Stimulated activated CD4-positive, alpha-beta T cell treated with anti-CD3 and anti-CD28 coated beads, Interleukin-15, amount 100 ng/mL, for 48 hours (primary cell): Measurements from ENCODE around the gene APRT.
"Not testable (repeated sequence)": the region's sequence is repeated elsewhere in the genome, so short reads cannot be mapped to it uniquely, and the experiment has no call there.

ENCODE experiments used
- DNase-seq, 2 donors: peaks; one replicate each; pipeline ENCODE4 v3.0.0-alpha.2; 2020; ENCODE audit warnings: low read depth in 2 of 2

Gene APRT

GRCh38 chr16:88842308-88842756 lies 30.6 kb upstream of the APRT start:
- DNase-seq = no peak

DNA sequence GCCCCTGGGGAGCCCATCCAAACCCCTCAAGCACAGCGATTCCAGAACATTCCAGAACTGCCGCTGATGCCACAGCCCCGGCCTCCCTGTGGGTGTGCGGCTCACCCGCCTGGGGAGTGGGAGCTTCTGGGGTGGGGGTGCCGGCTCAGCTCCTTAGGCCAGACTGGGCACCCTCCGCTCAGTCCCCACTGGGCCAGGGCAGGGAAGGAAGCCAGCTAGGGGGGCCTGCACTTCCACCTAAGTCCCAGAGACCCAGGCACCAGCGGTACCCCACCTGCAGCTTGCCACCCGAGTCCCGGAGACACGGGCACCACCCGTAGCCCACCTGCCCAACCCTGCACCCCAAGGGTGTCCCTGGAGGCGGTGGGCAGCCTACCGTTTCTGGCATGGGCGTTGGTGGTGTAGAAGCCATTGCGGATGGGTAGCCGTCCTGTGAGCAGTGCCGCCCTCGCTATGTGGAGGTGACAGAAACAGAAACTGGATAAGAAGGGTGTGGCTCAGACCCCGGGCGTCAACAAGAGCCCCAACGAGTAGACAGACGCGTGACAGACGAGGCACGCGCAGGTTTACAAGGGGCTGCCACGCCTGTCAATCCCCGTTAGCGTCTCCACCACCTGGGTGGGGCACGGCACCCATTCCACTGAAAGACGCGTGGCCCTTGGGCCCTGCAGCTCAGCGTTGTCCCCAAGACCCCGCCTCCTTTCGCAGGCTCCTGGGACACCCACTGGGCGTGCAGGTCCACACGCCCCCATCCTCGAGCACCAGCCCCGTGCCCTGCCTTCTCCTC lies 30.0 kb upstream of the APRT start:
- DNase-seq = no peak

DNA sequence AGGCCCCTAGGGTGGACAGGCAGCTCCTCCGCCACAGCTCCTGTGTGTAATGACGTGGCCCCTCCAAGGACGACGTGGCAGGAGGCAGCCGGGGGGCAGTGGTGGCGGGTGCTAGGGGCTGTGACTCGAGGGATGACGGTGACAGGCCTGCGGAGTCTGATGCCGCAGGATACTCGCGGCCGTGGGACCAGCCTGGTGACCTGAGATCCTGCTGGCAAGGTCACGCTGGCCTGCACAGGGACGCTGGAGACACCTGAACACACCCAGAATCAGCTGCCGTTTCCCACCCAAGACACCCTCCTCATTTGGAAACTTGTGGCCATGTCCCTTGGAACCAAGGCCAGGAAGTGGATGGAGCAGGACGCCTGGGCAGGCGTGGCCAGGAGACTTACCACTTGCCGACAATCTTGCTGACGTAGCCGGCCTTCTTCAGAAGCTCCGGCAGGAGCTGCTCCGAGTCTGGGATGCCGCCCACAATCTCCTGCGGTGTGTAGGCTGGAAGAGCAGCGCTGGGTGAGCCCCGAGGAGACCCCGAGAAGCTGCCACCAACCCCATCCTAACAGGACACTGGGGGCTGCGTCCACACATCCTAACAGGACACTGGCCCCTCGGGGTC lies 29.0 kb upstream of the APRT start:
- DNase-seq = no peak

DNA sequence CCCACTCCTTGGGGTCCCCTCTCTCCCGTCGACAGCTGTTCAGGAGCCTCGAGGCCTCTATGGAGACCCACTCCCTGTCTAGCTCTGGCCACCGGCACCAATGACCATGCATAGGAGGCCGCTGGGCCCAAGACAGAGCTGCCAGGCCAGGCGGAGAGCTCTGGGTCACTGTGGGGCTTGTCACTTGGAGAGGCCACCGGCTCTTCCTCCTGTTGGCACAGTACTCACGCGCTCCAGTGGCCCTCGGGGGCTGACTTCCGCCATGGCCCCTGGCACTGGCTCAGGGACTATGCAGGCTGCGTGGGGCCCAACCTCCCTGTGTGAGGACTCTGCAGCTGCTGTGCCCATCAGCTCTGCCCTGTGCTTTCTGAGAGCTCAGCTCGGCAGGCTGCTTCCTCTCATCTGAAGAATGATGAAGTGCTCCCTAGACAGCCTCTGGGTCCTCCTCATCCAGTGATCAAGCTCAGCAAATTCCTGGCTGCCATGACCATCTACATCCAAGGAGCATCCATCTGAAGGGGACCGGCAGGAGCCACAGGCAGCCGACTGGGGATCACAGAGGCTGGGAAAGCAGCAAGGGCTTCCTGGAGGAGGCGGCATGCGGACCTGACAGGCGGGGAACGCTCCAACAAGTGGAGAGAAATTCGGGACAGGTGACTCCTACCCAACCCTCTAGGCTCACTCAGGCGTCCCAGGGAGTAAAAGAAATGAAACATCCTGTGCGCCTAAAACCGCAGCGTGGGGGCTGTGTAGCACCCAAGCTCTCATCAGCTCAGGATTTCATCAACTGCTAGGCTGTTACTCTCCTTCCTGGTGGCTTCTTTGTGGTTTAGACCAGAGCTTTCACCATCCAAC lies 28.2 kb upstream of the APRT start:
- no peak for DNase-seq

GRCh38 chr16:88839026-88839529 lies 27.4 kb upstream of the APRT start:
- DNase-seq = no peak

DNA sequence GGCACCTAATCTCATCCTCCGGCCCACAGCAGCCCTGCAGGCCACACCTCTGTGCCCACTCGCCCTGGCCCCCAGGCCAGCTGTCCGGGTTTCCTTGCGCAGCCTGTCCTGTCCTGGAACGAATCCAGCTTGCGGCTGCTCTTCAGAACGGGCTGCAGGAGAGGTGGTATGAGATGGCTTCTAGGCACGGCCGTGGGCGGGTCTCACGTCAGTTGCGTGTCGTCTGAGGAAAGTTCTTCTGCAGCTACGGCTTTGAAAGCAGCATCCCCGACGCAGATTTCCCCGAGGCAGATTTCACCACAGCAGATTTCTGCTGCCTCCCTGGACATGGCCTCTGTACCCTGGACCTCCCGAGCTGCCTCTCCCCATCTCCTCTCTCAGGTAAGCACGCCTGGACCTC lies 26.8 kb upstream of the APRT start:
- DNase-seq = no peak

- no peak for DNase-seq
Measured at GRCh38 chr16:88837806-88838205, 26.1 kb upstream of the APRT start.

GRCh38 chr16:88836791-88837190 lies 25.1 kb upstream of the APRT start:
- no peak for DNase-seq

- no peak for DNase-seq
Measured at GRCh38 chr16:88835818-88836217, 24.1 kb upstream of the APRT start.

GRCh38 chr16:88835383-88835782 lies 23.7 kb upstream of the APRT start:
- DNase-seq = no peak

- DNase-seq = no peak
Measured at GRCh38 chr16:88834670-88835069, 22.9 kb upstream of the APRT start.

DNA sequence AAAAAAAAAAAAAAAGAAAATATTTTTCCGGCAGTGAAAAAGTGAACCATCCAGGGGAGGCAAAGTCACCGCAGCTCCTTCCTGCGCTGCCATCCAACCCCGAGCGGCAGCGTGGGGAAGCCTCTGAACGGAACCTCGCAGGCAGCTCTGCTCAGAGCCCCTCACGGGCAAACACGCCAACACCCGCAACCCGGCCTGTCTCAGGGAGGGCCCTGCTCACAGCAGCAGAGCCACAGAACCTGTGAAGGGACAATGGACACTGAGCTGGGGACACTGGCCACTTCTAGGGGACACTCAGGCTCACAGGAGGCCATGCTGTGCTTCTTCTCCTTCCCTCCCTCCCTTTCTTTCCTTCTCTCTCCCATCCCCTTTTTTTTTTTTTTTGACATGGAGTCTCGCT lies 21.4 kb upstream of the APRT start:
- DNase-seq = no peak

DNA sequence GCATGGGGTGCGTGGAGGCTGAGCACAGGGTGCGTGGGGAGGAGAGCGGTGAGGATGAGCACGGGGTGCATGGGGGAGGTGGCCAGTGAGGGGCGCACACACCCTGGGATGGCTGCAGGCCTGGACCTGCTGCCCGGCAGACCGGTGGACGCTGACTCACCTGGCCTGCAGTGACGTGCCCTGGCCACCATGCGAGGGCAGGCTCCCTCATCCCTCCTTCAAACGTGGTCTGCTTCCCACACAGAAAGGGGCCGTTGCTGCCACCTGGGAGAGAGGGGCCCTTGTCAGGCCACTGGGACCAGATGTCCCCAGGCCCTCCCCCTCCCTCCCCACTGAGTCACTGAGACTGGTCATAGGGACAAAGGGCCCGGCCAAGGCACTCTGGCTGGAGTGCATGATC lies 20.1 kb upstream of the APRT start:
- DNase-seq = no peak

DNA sequence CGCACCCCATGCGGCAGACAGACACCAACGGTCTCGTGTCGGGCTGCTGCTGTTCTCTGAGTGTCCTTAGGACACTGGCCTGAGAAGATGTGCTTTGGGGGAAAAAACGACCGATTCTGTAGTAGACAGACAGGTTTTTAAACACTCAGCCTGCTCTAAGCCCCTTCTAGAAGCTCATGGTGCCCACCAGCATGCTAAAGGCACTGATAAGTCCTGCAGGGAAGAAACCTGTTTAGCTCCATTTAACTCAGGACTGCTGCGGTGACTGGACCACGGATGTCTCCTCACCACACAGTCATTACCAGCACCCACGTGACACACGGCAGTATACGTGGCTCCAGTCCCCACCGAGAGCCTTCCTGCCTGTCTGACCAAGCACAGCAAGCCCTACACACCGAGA lies 19.1 kb upstream of the APRT start:
- DNase-seq = no peak

- DNase-seq = no peak
Measured at GRCh38 chr16:88830258-88830657, 18.5 kb upstream of the APRT start.

DNA sequence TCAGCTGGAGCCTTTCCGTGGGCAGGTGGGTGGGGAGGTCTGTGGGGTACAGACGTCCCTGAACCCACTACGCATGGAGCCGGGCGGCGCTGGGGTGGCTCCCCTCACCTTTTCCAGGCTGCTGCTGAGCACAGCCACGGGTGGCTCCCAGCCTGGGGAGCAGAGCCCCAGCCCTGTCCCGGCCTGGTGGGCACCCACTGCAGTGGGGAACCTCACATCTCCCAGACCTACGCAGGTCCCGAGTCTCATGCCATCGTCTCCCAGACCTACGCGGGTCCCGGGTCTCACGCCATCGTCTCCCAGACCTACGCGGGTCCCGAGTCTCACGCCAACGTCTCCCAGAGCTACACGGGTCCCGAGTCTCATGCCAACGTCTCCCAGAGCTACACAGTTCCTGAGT lies 17.0 kb upstream of the APRT start:
- DNase-seq = no peak

GRCh38 chr16:88827727-88828126 lies 16.0 kb upstream of the APRT start:
- no peak for DNase-seq

- no peak for DNase-seq
Measured at GRCh38 chr16:88826070-88826840, 14.5 kb upstream of the APRT start.

- no peak for DNase-seq
Measured at GRCh38 chr16:88825146-88825545, 13.4 kb upstream of the APRT start.

GRCh38 chr16:88824256-88825077 lies 12.7 kb upstream of the APRT start:
- no peak for DNase-seq

GRCh38 chr16:88823646-88824045 lies 11.9 kb upstream of the APRT start:
- not testable (repeated sequence) for DNase-seq
